Uterus (tissue), 4 donors: ENCODE results near the gene COL9A3. TPM values are rescaled to one million over a fixed set of nuclear protein-coding genes. Genes with fewer than 3 reads are reported as not detected.
"Not testable (repeated sequence)": the region's sequence is repeated elsewhere in the genome, so short reads cannot be mapped to it uniquely, and the experiment has no call there.

Experiments used
- DNase-seq, 2 donors: peaks; one replicate each; pipeline ENCODE4 v3.0.0-alpha.2; 2019 to 2020
- H3K27ac ChIP-seq, 2 donors: fragments of 200-600 bp; sonication (generic); 1 replicate in 1 of 2; 2 replicates in 1 of 2; pipeline ENCODE4 v1.5.1; 2016 to 2018
- H3K27me3 ChIP-seq, 2 donors: fragments of 200-600 bp; sonication (generic); one replicate each; pipeline ENCODE4 v1.5.1; 2018 to 2019; ENCODE audit warnings: control low read depth in 1 of 2
- H3K36me3 ChIP-seq, 2 donors: fragments of 200-600 bp; sonication (generic); one replicate each; pipeline ENCODE4 v1.5.1; 2019; ENCODE audit warnings: control low read depth in 1 of 2
- H3K4me1 ChIP-seq, 2 donors: fragments of 200-600 bp; sonication (generic); one replicate each; pipeline ENCODE4 v1.5.1; 2018 to 2019; ENCODE audit warnings: control low read depth in 1 of 2
- H3K4me3 ChIP-seq, 2 donors: fragments of 200-600 bp; sonication (generic); 1 replicate in 1 of 2; 2 replicates in 1 of 2; pipeline ENCODE4 v1.5.1; 2018 to 2019; ENCODE audit warnings: mild to moderate bottlenecking in 1 of 2
- H3K9me3 ChIP-seq, 2 donors: fragments of 200-600 bp; sonication (generic); one replicate each; pipeline ENCODE4 v1.5.1; 2019; ENCODE audit warnings: control low read depth in 1 of 2
- CTCF ChIP-seq, 4 experiments: fragments of 200-600 bp in 2 of 4; fragments of 450-650 bp in 2 of 4; sonication (generic) in 2 of 4; IDR thresholded peaks; one replicate each; pipeline ENCODE4 v1.5.1; 2016 to 2019; ENCODE audit warnings: antibody characterized with exemption in 4 of 4, mild to moderate bottlenecking in 2 of 4, moderate library complexity in 1 of 4
- POLR2A ChIP-seq, 2 donors: fragments of 450-650 bp; IDR thresholded peaks; one replicate each; pipeline ENCODE4 v1.6.1; 2016; ENCODE audit warnings: antibody characterized with exemption in 2 of 2, mild to moderate bottlenecking in 1 of 2, moderate library complexity in 1 of 2
- intact Hi-C: fragments of 100-400 bp; cut with DNase I; formaldehyde crosslinking; loops from one replicate; pipeline ENCODE4 v1.15.1; 2023; ENCODE audit warnings: low total_unique reads
- total RNA-seq, 4 donors: library from RNA; depleted of rRNA in 3 of 4; stranded (reverse); fragments of >200 nt in 3 of 4; gene quantifications; one replicate each; pipeline versions ENCODE4 v1.1.0 to v1.2.4, GENCODE V29; 2014 to 2023
- donor health status: DM: yes; HTN: yes; CAD: no.

COL9A3 gene
- total RNA-seq, 4 donors from 2014 or later: 0.59 to 75.4 (median 16.3) TPM

GRCh38 chr20:62843656-62844055 is 26.8 kb downstream of the COL9A3 start:
- Histone ChIP-seq H3K4me3 (no peak overlapping the region), H3K9me3 (no peaks in the 10 kb centered on the region), H3K36me3 (no peaks in the 10 kb centered on the region), H3K27ac (no peak overlapping the region), H3K4me1 (no peaks in the 10 kb centered on the region), H3K27me3 (no peaks in the 10 kb centered on the region)
- no peak for DNase-seq
- TF ChIP-seq CTCF (IDR thresholded peaks at IDR 0.05) (no peak), POLR2A (IDR thresholded peaks at IDR 0.05) (no peak)
- intact Hi-C loops: no loop called here

GRCh38 chr20:62844182-62844581 is 27.3 kb downstream of the COL9A3 start:
- H3K27me3 ChIP-seq: no peaks in the 10 kb centered on the region
- intact Hi-C loops: no loop called here
- H3K9me3 ChIP-seq: no peaks in the 10 kb centered on the region
- H3K27ac ChIP-seq: no peak overlapping the region
- no peaks in the 10 kb centered on the region for H3K36me3 ChIP-seq
- no peaks in the 10 kb centered on the region for H3K4me1 ChIP-seq
- DNase-seq: no peak
- TF ChIP-seq POLR2A (IDR thresholded peaks at IDR 0.05) (no peak), CTCF (IDR thresholded peaks at IDR 0.05) (no peak)
- H3K4me3 ChIP-seq: no peak overlapping the region

GRCh38 chr20:62845416-62846160 is 28.7 kb downstream of the COL9A3 start:
- Histone ChIP-seq H3K4me1 (no peaks in the 10 kb centered on the region), H3K27me3 (no peaks in the 10 kb centered on the region), H3K27ac (no peak overlapping the region), H3K4me3 (no peak overlapping the region), H3K9me3 (no peaks in the 10 kb centered on the region), H3K36me3 (no peaks in the 10 kb centered on the region)
- no peak for DNase-seq
- intact Hi-C loops: no loop called here
- no peak for TF ChIP-seq POLR2A (IDR thresholded peaks at IDR 0.05)

- no peak overlapping the region for H3K27ac ChIP-seq
- no peak for DNase-seq
- no peak overlapping the region for H3K4me3 ChIP-seq
- no peaks in the 10 kb centered on the region for H3K4me1 ChIP-seq
- no peak for TF ChIP-seq CTCF (IDR thresholded peaks at IDR 0.05)
- TF ChIP-seq POLR2A (IDR thresholded peaks at IDR 0.05): no peak
- H3K9me3 ChIP-seq: no peaks in the 10 kb centered on the region
- no peaks in the 10 kb centered on the region for H3K27me3 ChIP-seq
- H3K36me3 ChIP-seq: no peaks in the 10 kb centered on the region
- intact Hi-C loops: no loop called here
Measured at GRCh38 chr20:62846166-62846890, 29.5 kb downstream of the COL9A3 start.

GRCh38 chr20:62848917-62849316 is 32.1 kb downstream of the COL9A3 start:
- H3K36me3 ChIP-seq, intact Hi-C loops, H3K4me3 ChIP-seq, H3K27ac ChIP-seq, DNase-seq, H3K4me1 ChIP-seq, H3K9me3 ChIP-seq, H3K27me3 ChIP-seq: not testable (repeated sequence)

- H3K9me3 ChIP-seq: no peaks in the 10 kb centered on the region
- TF ChIP-seq CTCF (IDR thresholded peaks at IDR 0.05) (no peak), POLR2A (IDR thresholded peaks at IDR 0.05) (no peak)
- H3K4me1 ChIP-seq: no peaks in the 10 kb centered on the region
- no peak overlapping the region for H3K4me3 ChIP-seq
- H3K27me3 ChIP-seq: no peaks in the 10 kb centered on the region
- H3K27ac ChIP-seq: no peak overlapping the region
- H3K36me3 ChIP-seq: no peaks in the 10 kb centered on the region
- DNase-seq: no peak
- intact Hi-C loops: no loop called here
Measured at GRCh38 chr20:62849431-62849830, 32.6 kb downstream of the COL9A3 start.
